ES-I3 (cell line): Measurements from ENCODE around the gene HILPDA.
"Not testable (repeated sequence)": the region's sequence is repeated elsewhere in the genome, so short reads cannot be mapped to it uniquely, and the experiment has no call there.

Experiments used
- H3K36me3 ChIP-seq: 2 replicates; pipeline ENCODE4 v1.6.1; 2013; ENCODE audit warnings: mild to moderate bottlenecking, low read length, control low read depth, moderate library complexity; ENCODE audit not compliant: insufficient read depth
- H3K4me1 ChIP-seq: 2 replicates; pipeline ENCODE4 v1.6.1; 2013; ENCODE audit warnings: mild to moderate bottlenecking, control low read depth, low read length; ENCODE audit not compliant: insufficient read depth
- H3K9ac ChIP-seq: 2 replicates; pipeline ENCODE4 v1.6.1; 2013; ENCODE audit warnings: low read depth, mild to moderate bottlenecking, low read length, moderate library complexity
- H3K9me3 ChIP-seq: 2 replicates; pipeline ENCODE4 v1.6.1; 2013; ENCODE audit warnings: mild to moderate bottlenecking, low read length, moderate library complexity; ENCODE audit not compliant: control insufficient read depth, insufficient read depth

The HILPDA gene

DNA sequence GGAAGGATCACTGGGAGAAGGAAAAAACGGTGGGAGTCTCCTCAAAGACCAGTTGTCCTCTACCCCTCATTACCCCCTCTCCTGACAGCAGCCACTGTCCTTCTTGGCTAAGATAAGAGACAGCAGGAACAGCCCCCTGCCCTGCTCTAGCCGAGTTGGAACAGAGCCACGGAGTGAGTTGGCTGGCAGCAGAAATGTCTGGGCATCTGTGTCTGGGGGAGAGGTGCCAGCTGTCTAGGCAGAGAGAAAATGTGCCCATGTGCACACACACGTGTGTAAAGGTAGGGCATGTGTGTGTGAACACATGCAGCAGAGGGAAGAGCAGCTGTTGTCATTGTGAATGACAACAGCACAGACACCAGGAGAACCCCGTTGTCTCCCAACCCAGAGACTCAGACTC, 9.4 kb upstream of the HILPDA start:
- Histone ChIP-seq H3K9ac (no peak overlapping the region), H3K4me1 (0 out of 2 replicates have a peak, but pooled peaks cover 5% of the 10 kb centered on the region), H3K9me3 (no peaks in the 10 kb centered on the region), H3K36me3 (no peaks in the 10 kb centered on the region)

DNA sequence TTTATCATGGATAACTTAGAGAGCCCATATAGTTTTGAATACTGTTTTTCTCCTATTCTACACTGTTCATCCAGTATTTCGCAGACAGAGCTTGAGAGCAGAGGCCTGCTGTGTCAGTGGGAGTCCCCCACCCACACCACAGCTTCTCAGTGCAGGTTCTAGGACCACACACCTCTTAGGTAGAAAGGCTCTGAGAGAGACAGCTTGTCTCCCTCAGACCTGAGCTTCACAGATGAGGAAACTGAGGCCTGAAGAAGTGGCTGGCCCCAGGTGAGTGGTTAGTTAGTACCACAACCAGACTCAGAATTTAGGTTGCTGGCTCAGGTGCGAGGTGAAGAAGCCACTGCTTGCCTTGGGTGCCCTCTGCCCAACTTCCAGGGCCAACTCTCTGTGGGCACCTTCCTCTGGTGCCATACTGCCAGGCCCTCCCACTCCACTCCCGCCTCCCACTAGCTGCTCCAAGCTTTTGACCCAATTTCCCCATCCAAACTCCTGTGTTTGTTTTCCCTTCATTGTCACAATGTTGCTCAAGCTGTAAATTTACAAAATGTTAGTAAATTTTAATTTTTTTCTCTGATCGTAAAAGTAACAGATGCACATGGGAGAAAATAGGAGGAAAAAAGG, 7.6 kb upstream of the HILPDA start:
- Histone ChIP-seq H3K9me3 (no peaks in the 10 kb centered on the region), H3K4me1 (0 out of 2 replicates have a peak, but pooled peaks cover 5% of the 10 kb centered on the region), H3K36me3 (no peaks in the 10 kb centered on the region), H3K9ac (no peak overlapping the region)

DNA sequence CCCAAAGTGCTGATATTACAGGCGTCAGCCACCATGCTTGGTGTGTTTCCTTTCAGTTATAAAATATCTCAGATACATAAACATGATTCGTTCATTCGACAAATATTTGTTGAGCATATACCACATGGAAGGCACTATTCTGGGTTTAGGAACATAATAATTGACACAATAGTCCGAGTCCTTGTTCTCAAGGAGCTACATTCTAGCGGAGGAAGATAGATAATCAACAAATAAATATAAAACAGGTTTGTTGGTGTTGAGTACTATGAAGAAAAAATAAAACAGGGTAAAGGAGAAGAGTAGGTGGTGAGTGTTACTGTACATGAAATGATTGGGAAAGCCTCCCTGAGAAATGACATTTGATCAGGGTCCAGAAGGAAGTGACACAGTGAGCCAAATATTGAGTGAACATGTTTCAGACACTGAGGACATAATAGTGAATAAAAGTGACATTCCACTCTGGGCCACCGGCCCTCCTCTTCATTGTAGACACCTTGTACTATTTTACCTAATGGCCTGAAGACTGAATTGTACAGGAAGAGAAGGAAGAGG, 6.9 kb upstream of the HILPDA start:
- peaks cover 10% of the 10 kb centered on the region for H3K4me1 ChIP-seq
- no peak overlapping the region for H3K9ac ChIP-seq
- no peaks in the 10 kb centered on the region for H3K36me3 ChIP-seq
- H3K9me3 ChIP-seq, result no peaks in the 10 kb centered on the region

DNA sequence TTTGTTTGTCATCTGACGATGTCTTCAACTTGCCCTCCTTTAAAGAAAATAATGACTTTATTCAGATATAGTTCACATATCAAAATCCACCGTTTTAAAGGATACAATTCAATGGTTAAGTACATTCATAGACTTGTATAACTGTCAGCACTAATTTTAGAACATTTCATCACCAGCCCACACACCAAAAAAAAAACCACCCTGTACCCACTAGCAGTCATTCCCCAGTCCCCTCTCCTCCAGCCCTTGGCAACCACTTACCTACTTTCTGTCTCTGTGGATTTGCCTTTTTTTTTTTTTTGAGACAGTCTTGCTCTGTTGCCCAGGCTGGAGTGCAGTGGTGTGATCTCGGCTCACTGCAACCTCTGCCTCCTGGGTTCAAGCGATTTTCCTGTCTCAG, 5.3 kb upstream of the HILPDA start:
- Histone ChIP-seq H3K9ac (no peak overlapping the region), H3K4me1 (peaks cover 8% of the 10 kb centered on the region), H3K9me3 (no peaks in the 10 kb centered on the region), H3K36me3 (no peaks in the 10 kb centered on the region)

- Histone ChIP-seq H3K4me1 (peaks cover 8% of the 10 kb centered on the region), H3K9me3 (no peaks in the 10 kb centered on the region), H3K36me3 (no peaks in the 10 kb centered on the region), H3K9ac (no peak overlapping the region)
These were observed 4.8 kb upstream of the HILPDA start for GRCh38 chr7:128450913-128451312.

- H3K4me1 ChIP-seq, result peaks cover 8% of the 10 kb centered on the region
- no peak overlapping the region for H3K9ac ChIP-seq
- H3K9me3 ChIP-seq, result no peaks in the 10 kb centered on the region
- peaks cover 3% of the 10 kb centered on the region; the same call in 1 of the 2 replicates for H3K36me3 ChIP-seq
These were observed 3.1 kb upstream of the HILPDA start for GRCh38 chr7:128452552-128452951.

DNA sequence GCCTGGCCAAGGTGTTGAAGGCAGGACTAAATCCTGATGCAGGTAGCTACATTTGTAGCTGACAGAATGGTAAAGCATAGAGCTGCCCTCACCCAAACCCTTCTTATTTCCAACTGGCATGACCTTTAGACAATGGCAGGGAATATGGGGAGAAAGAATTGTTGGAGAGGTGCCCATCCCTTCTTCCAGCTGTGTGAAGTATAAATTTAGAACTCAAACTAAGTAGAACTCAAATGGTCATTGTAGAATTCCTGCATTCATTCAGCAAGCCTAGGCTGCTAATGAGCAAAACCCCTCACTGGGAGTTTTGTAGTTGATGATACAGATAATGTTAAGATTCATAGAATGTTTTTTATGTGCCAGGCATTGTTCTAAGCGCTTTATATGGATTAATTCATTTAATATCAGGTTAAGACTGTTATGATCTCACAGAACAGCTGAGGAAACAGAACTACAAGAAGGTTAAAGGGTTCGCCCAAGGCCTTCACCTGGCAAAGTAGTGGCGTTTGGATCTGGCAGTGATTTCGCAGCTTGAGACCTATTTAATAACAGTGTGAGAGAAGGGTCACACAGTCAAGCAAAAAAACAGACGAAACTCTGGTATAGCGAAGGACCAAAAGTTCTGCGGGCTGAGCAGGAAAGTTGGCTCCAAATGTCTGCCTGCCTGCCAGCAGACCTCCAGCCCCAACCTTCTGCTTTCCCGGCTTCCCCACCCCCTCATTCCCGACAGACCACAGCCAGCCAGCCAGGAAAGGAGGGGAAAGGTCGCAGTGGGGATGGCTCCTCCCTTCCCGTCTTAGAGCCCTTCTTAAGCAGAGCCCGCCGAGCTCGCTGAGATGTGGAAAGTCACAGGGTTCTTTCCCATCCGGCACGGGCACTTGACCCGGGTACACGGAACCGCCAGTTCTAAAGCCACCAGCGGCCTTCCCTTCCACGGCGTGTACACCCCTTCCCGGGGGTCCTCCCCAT, 1.6 kb upstream of the HILPDA start:
- Histone ChIP-seq H3K9me3 (no peaks in the 10 kb centered on the region), H3K9ac (peak overlapping the region; percentile 62; the same call in 1 of the 2 replicates), H3K36me3 (peaks cover 5% of the 10 kb centered on the region; the same call in 1 of the 2 replicates), H3K4me1 (peaks cover 8% of the 10 kb centered on the region)

DNA sequence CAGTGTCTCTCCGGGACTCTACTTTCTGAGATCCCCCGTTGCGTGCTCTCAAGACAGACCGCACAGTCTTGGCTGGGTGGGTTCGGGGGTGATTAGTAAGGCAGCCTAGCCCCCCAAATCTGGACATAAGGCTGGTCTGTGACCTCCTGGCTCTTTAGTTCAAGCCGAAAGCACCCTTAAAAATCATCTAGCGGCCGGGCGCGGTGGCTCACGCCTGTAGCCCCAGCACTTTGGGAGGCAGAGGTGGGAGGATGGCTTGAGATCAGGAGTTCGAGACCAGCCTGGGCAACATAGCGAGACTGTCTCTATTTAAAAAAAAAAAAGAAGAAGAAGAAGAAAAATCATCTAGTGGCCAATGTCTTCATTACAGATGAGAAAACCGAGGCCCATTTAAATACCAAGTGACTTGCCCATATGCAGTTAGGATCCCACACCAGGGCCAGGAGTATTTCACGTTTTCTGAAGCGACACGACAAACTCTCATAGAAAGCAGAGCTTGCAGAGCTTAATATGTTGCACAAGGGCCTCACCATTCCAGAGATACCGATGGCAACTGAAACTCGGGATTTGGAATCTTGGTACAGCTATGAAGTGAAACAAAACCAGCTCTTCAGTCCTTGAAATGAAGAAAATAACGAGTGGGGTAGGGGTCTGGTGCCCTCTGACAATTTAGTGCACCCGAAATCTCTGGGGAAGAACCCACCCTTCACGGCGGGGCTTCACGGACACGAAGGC, 703 bp upstream of the HILPDA start:
- H3K4me1 ChIP-seq, result peaks cover 8% of the 10 kb centered on the region
- H3K36me3 ChIP-seq, result peaks cover 5% of the 10 kb centered on the region; the same call in 1 of the 2 replicates
- no peaks in the 10 kb centered on the region for H3K9me3 ChIP-seq
- H3K9ac ChIP-seq, result peak overlapping the region; percentile 62

GRCh38 chr7:128456255-128456725, 612 bp downstream of the HILPDA start:
- Histone ChIP-seq H3K9me3 (no peaks in the 10 kb centered on the region), H3K36me3 (peaks cover 5% of the 10 kb centered on the region; the same call in 1 of the 2 replicates), H3K4me1 (peaks cover 8% of the 10 kb centered on the region), H3K9ac (peak overlapping the region; percentile 62)

DNA sequence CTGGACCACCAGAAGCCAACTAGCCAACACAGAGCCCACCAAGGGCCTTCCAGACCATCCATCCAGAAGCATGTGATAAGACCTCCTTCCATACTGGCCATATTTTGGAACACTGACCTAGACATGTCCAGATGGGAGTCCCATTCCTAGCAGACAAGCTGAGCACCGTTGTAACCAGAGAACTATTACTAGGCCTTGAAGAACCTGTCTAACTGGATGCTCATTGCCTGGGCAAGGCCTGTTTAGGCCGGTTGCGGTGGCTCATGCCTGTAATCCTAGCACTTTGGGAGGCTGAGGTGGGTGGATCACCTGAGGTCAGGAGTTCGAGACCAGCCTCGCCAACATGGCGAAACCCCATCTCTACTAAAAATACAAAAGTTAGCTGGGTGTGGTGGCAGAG, 1.7 kb downstream of the HILPDA start:
- not testable (repeated sequence) for H3K9me3 ChIP-seq, H3K9ac ChIP-seq, H3K4me1 ChIP-seq

DNA sequence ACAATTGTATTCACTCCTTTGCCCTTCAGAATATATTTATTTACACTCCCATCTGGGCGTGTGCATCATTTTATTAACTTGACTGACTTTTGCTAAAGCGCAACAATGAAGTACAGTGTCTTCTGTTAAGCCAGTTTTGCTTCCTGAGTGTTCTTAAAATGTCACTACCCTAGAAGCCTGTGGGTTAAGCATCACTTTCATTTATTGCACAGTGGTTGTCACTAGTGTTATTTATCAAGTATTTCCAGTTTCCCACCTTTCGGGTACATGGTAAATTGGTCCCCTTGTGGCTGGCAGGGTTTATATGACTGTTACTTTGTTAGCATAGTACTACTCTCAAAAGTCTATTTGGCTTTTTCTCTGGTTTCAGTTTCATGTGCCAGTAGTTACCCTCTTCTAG, 3.3 kb downstream of the HILPDA start:
- H3K36me3 ChIP-seq, result peaks cover 5% of the 10 kb centered on the region; the same call in 1 of the 2 replicates
- peaks cover 2% of the 10 kb centered on the region for H3K4me1 ChIP-seq
- no peak overlapping the region for H3K9ac ChIP-seq
- H3K9me3 ChIP-seq, result no peaks in the 10 kb centered on the region; the same call in 1 of the 2 replicates

More for the DNA sequence above, 1.7 kb downstream of the HILPDA start:
- not testable (repeated sequence) for H3K36me3 ChIP-seq

DNA sequence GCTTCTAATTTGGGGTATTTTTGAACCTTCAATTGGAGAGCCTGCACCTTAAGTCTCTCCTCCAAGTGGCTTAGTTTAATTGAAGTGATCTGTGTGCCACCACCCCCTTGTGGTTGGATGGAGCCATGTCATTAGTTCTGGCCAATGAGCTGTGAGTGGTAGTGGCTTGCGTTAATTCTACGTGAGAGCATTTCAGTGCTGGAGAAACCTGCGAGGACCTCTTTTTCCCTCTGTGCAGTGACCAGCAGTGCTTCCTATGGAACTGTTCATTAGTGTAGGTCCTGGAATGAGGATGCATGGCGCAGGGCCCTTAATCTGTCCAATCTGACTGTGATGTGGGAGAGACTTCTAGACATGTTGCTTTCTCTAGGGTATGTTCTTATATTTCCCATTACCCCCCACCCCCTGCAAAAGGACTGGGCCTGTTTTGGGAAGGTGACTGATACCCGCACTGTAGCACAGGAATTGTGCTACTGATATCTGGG, 3.8 kb downstream of the HILPDA start:
- H3K9ac ChIP-seq, result no peak overlapping the region

GRCh38 chr7:128462460-128462859, 6.8 kb downstream of the HILPDA start:
- no peaks in the 10 kb centered on the region; the same call in 1 of the 2 replicates for H3K9me3 ChIP-seq
- H3K36me3 ChIP-seq, result peaks cover 3% of the 10 kb centered on the region; the same call in 1 of the 2 replicates
- no peaks in the 10 kb centered on the region for H3K4me1 ChIP-seq
- no peak overlapping the region for H3K9ac ChIP-seq

More for the DNA sequence above, 3.8 kb downstream of the HILPDA start:
- Histone ChIP-seq H3K36me3 (peaks cover 5% of the 10 kb centered on the region; the same call in 1 of the 2 replicates), H3K4me1 (no peaks in the 10 kb centered on the region), H3K9me3 (no peaks in the 10 kb centered on the region; the same call in 1 of the 2 replicates)

DNA sequence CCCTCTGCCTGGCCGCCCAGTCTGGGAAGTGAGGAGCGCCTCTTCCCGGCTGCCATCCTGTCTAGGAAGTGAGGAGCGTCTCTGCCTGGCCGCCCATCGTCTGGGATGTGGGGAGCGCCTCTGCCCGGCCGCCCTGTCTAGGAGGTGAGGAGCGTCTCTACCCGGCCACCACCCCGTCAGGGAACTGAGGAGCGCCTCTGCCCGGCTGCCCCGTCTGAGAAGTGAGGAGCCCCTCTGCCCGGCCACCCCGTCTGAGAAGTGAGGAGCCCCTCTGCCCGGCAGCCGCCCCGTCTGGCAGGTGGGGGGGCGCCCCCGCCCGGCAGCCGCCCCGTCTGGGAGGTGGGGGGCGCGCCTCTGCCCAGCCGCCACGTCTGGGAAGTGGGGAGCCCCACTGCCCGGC, 7.7 kb downstream of the HILPDA start:
- not testable (repeated sequence) for H3K9ac ChIP-seq, H3K36me3 ChIP-seq, H3K9me3 ChIP-seq, H3K4me1 ChIP-seq
